Upper lobe of left lung (tissue), 6 donors: Measurements from ENCODE around the gene MUC22. TPM values are rescaled to one million over a fixed set of nuclear protein-coding genes. Genes with fewer than 3 reads are reported as not detected.

Source experiments
- ATAC-seq, 2 donors: fragments of 200-7000 bp; cut with Tn5 transposase; one replicate each; pipeline ENCODE4 v1.9.1; 2022; ENCODE audit warnings: mild to moderate bottlenecking in 2 of 2, moderate library complexity in 2 of 2; ENCODE audit not compliant: low FRiP score in 2 of 2
- DNase-seq, 2 donors: peaks; one replicate each; pipeline ENCODE4 v3.0.0-alpha.2; 2019 to 2020
- H3K27ac ChIP-seq, 4 donors: fragments of 200-600 bp; sonication (generic); one replicate each; pipeline ENCODE4 v1.5.1; 2016 to 2019
- H3K27me3 ChIP-seq, 4 donors: fragments of 200-600 bp; sonication (generic); one replicate each; pipeline ENCODE4 v1.5.1; 2017 to 2019
- H3K36me3 ChIP-seq, 4 donors: fragments of 200-600 bp; sonication (generic); one replicate each; pipeline ENCODE4 v1.5.1; 2016 to 2019
- H3K4me1 ChIP-seq, 4 donors: fragments of 200-600 bp; sonication (generic); one replicate each; pipeline ENCODE4 v1.5.1; 2018 to 2019
- H3K4me3 ChIP-seq, 4 donors: fragments of 200-600 bp; sonication (generic); one replicate each; pipeline ENCODE4 v1.5.1; 2017 to 2019; ENCODE audit warnings: mild to moderate bottlenecking in 2 of 4, moderate library complexity in 1 of 4
- H3K9me3 ChIP-seq, 4 donors: fragments of 200-600 bp; sonication (generic); one replicate each; pipeline ENCODE4 v1.5.1; 2018 to 2019
- EP300 ChIP-seq, 4 donors: sonication (generic); formaldehyde crosslinking; IDR thresholded peaks; one replicate each; pipeline ENCODE4 v1.5.1; 2017; ENCODE audit warnings: antibody characterized with exemption in 4 of 4, control low read depth in 2 of 4
- POLR2A ChIP-seq, 4 donors: fragments of 450-650 bp; IDR thresholded peaks; one replicate each; pipeline ENCODE4 v1.5.1; 2016 to 2017; ENCODE audit warnings: antibody characterized with exemption in 4 of 4, mild to moderate bottlenecking in 2 of 4
- POLR2AphosphoS5 ChIP-seq, 2 donors: sonication (generic); formaldehyde crosslinking; IDR thresholded peaks; one replicate each; pipeline ENCODE4 v1.5.1; 2017; ENCODE audit warnings: antibody characterized with exemption in 2 of 2
- WGBS, 2 donors: methylation state at CpG; one replicate each; pipeline ENCODE4 v1.1.5; 2017 to 2018; 5-methylcytosine and 5-hydroxymethylcytosine counted together
- total RNA-seq, 6 donors: library from RNA; depleted of rRNA in 4 of 6; stranded (reverse); fragments of >200 nt in 4 of 6; gene quantifications; one replicate each; pipeline versions ENCODE4 v1.1.0 to v1.2.1, GENCODE V29; 2016 to 2021
- TF ChIP-seq, protein P1 (sequence below), 6 experiments: fragments of 450-650 bp in 4 of 6; fragments of 200-600 bp in 2 of 6; sonication (generic) in 2 of 6; IDR thresholded peaks; one replicate each; pipeline ENCODE4 v1.5.1; 2016 to 2019; ENCODE audit warnings: antibody characterized with exemption in 6 of 6
- donor health status: DM: no; HTN: no; CAD: no; lungs with moderate emphysema.
- donor health status: DM: no; HTN: yes; CAD: no; lungs with severe emphysema.

Gene MUC22
- total RNA-seq, 6 donors from 2014 or later, result 0.06 to 0.15 (median 0.07) TPM; not detected in 3

DNA sequence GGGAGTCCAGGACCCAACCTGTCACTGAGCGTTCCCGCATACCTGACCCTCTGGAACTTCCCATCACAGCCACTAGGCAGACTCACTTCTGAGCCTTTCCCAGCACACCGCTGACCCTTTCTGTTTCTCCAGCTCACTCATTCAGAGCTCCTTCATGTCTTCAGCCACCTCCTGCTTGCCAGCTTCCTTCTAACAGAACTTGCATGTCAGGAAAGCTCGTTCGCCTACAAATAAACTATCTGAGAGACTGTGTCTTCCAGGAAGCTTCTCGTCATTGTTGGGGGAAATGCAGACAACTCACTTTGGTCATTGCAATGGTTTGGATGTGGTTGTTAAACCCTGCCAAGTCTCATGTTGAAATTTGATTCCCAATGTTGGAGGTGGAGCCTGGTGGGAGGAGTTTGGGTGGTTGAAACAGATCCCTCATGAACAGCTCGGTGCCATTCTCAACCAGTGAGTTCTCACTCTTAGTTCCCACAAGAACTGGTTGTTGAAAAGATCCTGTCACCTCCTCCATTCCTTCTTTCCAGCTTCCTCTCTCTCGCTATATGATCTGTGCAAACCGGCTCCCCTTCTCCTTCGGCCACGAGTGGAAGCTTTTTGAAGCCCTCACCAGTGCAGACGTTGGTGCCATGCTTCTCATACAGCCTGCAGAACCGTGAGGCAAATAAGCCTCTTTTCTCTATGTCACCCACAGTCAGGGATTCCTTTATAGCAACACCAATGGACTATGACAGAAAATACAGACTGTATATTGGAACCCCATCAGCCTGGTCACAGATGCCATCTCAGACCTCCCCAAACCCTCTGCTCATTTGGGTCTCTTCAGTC lies 28.1 kb upstream of the MUC22 start:
- Histone ChIP-seq H3K4me1 (peaks cover 0 to 17% (median 5%) of the 10 kb centered on the region in 4 donors), H3K9me3 (no peaks in the 10 kb centered on the region), H3K27ac (peak overlapping the region; percentile 8 to 72 (median 31)), H3K27me3 (no peaks in the 10 kb centered on the region), H3K4me3 (peak overlapping the region in 3 of 4 donors; percentile 7 to 22 (median 12)), H3K36me3 (no peaks in the 10 kb centered on the region)
- peak in 1 of 2 donors; percentile 72 for DNase-seq
- ATAC-seq, result peak; percentile 76 to 79
- WGBS, 2 donors, result 12 to 16% methylated on average over 13 of the region's 13 CpGs
- TF ChIP-seq POLR2AphosphoS5 (IDR thresholded peaks at IDR 0.05) (peak in 1 of 2 donors; percentile 48), EP300 (IDR thresholded peaks at IDR 0.05) (peak in 2 of 4 donors; percentile 18 to 49), POLR2A (IDR thresholded peaks at IDR 0.05) (peak in 1 of 4 donors; percentile 46)
- TF ChIP-seq, protein P1, sequence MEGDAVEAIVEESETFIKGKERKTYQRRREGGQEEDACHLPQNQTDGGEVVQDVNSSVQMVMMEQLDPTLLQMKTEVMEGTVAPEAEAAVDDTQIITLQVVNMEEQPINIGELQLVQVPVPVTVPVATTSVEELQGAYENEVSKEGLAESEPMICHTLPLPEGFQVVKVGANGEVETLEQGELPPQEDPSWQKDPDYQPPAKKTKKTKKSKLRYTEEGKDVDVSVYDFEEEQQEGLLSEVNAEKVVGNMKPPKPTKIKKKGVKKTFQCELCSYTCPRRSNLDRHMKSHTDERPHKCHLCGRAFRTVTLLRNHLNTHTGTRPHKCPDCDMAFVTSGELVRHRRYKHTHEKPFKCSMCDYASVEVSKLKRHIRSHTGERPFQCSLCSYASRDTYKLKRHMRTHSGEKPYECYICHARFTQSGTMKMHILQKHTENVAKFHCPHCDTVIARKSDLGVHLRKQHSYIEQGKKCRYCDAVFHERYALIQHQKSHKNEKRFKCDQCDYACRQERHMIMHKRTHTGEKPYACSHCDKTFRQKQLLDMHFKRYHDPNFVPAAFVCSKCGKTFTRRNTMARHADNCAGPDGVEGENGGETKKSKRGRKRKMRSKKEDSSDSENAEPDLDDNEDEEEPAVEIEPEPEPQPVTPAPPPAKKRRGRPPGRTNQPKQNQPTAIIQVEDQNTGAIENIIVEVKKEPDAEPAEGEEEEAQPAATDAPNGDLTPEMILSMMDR (IDR thresholded peaks at IDR 0.05), result peak in 4 of 6 experiments; percentile 8 to 50 (median 28)

DNA sequence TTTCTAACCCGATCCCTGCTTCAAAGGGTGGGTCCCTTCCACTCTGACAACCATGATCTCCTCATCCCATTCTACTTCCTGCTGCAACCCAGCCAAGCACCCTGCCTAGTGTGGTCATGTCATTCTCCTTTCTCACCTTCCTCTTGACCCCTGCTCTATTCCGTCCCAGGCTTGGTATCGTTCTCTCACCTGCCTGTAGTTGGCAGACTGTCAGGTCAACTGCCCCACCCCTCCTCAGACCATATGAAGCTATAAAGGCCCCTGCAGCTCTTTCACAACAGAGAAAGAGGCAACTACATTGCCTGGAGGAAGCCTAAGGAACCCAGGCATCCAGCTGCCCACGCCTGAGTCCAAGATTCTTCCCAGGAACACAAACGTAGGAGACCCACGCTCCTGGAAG lies 26.8 kb upstream of the MUC22 start, which contains the start of gene MUC21:
Gene MUC21, plus strand, starts transcription at position 280 of the 400 bp plus-strand sequence. CDS start 241 bp downstream, outside the sequence.
- Histone ChIP-seq H3K27me3 (no peaks in the 10 kb centered on the region), H3K4me1 (peaks cover 0 to 17% (median 5%) of the 10 kb centered on the region in 4 donors), H3K27ac (peak within 1 kb of the TSS in 3 of 4 donors; percentile 15 to 72 (median 47)), H3K9me3 (no peaks in the 10 kb centered on the region), H3K4me3 (no peak within 1 kb of the TSS), H3K36me3 (no peaks in the 10 kb centered on the region)
- peak in 1 of 2 donors; percentile 60 for DNase-seq
- 64 to 80% methylated on average over 5 to 6 of the region's 6 CpGs for WGBS, 2 donors
- peak in 1 of 2 donors; percentile 64 for ATAC-seq
- TF ChIP-seq POLR2A (IDR thresholded peaks at IDR 0.05) (peak in 1 of 4 donors; percentile 71), EP300 (IDR thresholded peaks at IDR 0.05) (no peak), POLR2AphosphoS5 (IDR thresholded peaks at IDR 0.05) (peak in 1 of 2 donors; percentile 32)
- TF ChIP-seq, protein P1 (IDR thresholded peaks at IDR 0.05), result no peak

DNA sequence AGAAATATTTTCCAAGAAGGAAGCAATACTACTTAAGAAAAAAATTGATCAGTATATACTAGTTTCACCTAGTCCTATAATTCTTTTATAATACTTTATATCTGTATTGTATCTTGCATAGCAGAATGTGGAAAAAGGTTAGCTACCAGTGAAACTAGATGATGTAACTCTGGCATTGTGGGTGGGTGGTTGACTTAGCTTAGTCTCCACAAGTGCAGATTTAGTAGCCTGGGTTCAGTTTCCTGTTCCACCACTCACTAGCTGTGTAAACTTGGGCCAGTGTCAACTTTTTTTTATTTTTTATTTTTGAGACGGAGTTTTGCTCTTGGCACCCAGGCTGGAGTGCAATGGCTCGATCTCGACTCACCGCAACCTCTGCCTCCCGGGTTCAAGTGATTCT lies 24.8 kb upstream of the MUC22 start:
- no peak for TF ChIP-seq POLR2AphosphoS5 (IDR thresholded peaks at IDR 0.05)
- TF ChIP-seq POLR2A (IDR thresholded peaks at IDR 0.05), result no peak
- no peak for TF ChIP-seq EP300 (IDR thresholded peaks at IDR 0.05)
- TF ChIP-seq, protein P1 (IDR thresholded peaks at IDR 0.05), result no peak
- no peaks in the 10 kb centered on the region for H3K9me3 ChIP-seq
- no peaks in the 10 kb centered on the region for H3K27me3 ChIP-seq
- H3K4me1 ChIP-seq, result peaks cover 0 to 17% (median 5%) of the 10 kb centered on the region in 4 donors
- no peak overlapping the region for H3K27ac ChIP-seq
- 56 to 67% methylated on average over 5 of the region's 5 CpGs for WGBS, 2 donors
- H3K4me3 ChIP-seq, result no peak overlapping the region
- H3K36me3 ChIP-seq, result no peaks in the 10 kb centered on the region
- DNase-seq (peak in 1 of 2 donors; percentile 62), ATAC-seq (no peak)

DNA sequence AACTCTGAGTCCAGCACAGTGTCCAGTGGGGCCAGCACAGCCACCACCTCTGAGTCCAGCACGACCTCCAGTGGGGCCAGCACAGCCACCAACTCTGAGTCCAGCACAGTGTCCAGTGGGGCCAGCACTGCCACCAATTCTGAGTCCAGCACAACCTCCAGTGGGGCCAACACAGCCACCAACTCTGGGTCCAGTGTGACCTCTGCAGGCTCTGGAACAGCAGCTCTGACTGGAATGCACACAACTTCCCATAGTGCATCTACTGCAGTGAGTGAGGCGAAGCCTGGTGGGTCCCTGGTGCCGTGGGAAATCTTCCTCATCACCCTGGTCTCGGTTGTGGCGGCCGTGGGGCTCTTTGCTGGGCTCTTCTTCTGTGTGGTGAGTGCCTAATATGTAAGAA lies 23.0 kb upstream of the MUC22 start:
- peaks cover 0 to 10% (median 2%) of the 10 kb centered on the region in 4 donors for H3K4me1 ChIP-seq
- 87 to 88% methylated on average over 6 of the region's 6 CpGs for WGBS, 2 donors
- DNase-seq, result peak in 1 of 2 donors; percentile 7
- H3K36me3 ChIP-seq, result no peaks in the 10 kb centered on the region
- no peak overlapping the region for H3K27ac ChIP-seq
- no peak for ATAC-seq
- H3K9me3 ChIP-seq, result no peaks in the 10 kb centered on the region
- no peak overlapping the region for H3K4me3 ChIP-seq
- no peaks in the 10 kb centered on the region for H3K27me3 ChIP-seq
- TF ChIP-seq POLR2A (IDR thresholded peaks at IDR 0.05), result no peak
- no peak for TF ChIP-seq EP300 (IDR thresholded peaks at IDR 0.05)
- TF ChIP-seq, protein P1 (IDR thresholded peaks at IDR 0.05), result no peak
- TF ChIP-seq POLR2AphosphoS5 (IDR thresholded peaks at IDR 0.05), result no peak
